RCC 7860 (cell line): Measurements from ENCODE around the gene PPIL4.
"Not testable (repeated sequence)": the region's sequence is repeated elsewhere in the genome, so short reads cannot be mapped to it uniquely, and the experiment has no call there.

ENCODE experiments used
- DNase-seq: peaks from one replicate; pipeline ENCODE4 v3.0.0-alpha.2; 2015; ENCODE audit warnings: low spot score
- FAIRE-seq: peaks from 2 replicates; lab custom pipeline; 2012; peaks lifted over from hg19 to GRCh38; lab: Jason Lieb, UNC

Gene PPIL4

DNA sequence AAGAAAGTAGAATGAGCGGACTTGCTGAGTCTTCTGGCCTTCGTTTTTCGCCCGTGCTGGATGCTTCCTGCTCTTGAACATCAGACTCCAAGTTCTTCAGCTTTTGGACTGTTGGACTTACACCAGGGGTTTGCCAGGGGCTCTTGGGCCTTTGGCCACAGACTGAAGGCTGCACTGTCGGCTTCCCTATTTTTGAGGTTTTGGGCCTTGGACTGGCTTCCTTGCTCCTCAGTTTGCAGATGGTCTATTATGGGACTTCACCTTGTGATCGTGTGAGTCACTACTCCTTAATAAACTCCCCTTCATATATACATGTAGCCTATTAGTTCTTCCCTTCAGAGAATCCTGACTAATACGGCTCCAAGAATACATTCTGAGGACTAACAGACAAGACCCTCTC is 83.1 kb downstream of the PPIL4 start:
- not testable (repeated sequence) for DNase-seq, FAIRE-seq

DNA sequence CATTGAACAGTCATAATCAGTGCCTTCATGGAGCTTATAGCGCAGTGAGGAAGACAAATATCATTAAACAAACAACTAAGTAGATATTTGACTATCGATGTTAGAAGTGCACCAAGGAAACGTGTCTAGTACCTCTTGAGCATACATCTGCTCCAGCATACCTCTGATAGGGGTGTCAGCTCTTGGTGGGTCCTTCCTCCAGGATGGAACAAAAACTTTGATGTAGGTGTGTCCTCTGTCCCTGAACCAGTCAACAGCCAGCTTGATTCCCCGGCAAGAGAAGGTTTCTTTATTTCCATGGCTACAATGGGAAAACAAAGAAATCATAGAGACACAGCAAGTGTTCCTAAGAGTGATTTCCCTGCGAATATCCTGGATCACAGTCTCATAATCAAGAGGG is 84.2 kb downstream of the PPIL4 start:
- FAIRE-seq (no peak), DNase-seq (no peak)

DNA sequence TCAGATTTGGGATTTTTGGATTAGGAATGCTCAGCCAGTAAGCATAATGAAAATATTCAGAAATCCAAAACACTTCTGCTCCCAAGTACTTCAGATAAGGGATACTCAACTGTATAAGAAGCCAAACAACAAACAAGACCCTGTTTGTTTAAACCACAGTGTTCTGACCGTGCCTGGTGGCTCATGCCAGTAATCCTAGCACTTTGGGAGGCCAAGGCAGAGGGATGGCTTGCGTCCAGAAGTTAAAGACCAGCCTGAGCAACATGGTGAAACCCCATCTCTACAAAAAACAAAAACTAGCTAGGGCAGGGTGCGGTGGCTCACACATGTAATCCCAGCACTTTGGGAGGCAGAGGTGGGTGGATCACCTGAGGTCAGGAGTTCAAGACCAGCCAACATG is 85.6 kb downstream of the PPIL4 start:
- FAIRE-seq, DNase-seq: not testable (repeated sequence)

DNA sequence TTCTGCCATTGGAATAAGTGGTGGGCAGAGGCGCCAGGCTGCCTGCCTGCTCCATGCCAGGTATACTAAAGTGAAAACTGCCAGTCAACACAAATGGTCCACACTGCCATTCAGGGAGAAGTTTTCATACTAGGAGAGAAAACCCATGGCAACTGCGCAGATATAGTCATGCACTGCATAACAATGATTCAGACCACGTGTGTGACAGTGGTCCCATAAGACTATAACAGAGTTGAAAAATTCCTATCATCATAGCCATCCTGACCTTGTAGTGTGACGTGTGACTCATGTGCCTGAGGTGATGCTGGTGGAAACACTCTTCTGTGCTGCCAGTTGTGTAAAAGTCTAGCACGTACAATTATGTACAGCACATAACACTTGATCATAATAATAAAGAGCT is 86.1 kb downstream of the PPIL4 start:
- FAIRE-seq: no peak
- DNase-seq: no peak

DNA sequence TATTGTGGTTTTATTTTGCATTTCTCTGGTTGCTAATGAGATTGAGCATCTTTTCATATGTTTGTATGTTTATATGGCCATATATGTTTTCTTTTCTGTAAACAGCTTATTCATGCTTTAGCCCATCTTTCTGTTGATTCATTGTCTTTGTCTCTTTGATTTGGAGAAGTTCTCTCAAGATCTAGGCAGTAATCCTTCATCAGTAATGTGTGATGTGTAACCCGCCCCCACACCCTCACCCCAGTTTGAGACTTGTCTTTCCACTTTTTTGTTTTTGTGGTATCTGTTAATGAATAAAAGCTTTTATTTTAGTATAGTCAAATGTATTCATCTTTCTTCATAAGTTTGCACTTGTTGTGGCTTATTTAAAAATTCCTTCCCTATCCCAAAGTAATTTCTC is 87.0 kb downstream of the PPIL4 start:
- DNase-seq (no peak), FAIRE-seq (no peak)

DNA sequence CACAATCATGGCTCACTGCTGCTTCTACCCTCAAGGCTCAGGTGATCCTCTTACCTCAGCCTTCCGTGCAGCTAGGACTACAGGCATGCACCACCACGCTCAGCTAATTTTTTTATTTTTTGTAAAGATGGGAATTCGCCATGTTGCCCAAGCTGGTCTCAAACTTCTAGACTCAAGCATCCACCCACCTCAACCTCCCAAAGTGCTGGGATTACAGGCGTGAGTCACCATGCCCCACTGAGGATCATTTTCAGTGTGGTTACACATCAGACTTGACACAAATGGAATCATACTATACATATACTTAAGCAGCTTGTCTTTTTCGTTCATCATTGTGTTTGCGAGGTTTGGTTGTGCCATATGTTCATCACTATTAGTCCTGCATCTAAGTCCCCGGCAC is 87.6 kb downstream of the PPIL4 start:
- DNase-seq: no peak
- no peak for FAIRE-seq

DNA sequence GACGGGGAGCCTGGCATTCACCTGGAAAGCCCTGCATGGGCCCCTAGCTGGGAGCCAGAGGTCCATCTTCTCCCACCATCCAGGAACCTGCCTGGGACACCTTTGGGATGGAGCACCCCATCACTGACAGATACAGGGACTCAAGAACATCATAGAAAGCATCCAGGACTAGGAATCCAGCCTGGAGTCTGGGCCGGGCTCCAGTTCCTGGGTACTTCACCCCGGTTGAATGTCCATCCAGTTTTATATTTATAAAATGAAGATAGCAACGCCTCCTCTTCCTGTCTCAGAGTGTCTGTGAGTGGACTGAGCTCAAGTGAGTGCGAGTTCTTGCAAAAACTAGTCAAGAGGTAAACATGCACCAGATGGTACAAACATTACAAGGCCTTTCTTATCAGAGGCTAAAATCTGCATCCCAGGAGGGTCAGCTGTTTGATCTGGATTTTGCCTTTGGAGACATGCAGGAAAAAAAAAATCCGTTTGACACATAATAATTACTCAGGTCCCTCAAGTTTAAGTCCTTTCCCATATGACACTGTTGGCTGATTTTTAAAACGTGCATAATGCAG is 88.4 kb downstream of the PPIL4 start:
- no peak for FAIRE-seq
- DNase-seq: no peak

DNA sequence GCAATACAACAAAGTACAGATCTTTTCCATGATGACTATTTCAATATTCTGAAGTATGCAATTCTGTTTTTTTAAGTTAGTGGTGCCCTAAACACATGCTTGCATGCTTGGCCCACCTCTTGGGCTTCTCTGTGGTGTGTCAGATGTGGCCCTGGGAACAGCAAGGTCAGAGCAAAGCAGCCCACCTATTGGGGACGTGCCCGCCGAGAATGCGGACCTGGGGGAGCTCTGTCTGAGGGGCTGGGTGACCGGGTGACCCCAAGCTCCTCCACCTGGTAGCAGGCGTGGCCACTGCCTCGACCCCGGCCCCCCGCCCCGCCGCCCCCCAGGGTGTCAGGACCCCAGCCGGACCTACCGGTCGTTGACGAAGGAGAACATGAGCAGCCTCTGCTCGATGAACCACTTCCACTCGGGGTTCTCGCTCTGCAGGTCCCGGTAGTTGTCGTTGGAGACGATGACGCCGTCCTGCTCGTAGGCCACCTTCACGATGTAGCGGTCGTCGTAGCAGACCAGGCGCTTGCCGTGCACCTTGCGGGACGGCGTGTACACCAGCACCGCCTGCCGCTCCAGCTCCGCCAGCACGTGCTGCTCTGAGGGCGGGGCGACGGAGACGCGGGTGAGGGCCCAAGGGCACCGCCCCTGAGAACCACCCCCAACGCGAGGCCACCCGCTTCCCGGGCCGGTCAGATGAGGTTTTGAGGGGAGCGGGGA is 89.4 kb downstream of the PPIL4 start:
- DNase-seq (no peak), FAIRE-seq (no peak)

DNA sequence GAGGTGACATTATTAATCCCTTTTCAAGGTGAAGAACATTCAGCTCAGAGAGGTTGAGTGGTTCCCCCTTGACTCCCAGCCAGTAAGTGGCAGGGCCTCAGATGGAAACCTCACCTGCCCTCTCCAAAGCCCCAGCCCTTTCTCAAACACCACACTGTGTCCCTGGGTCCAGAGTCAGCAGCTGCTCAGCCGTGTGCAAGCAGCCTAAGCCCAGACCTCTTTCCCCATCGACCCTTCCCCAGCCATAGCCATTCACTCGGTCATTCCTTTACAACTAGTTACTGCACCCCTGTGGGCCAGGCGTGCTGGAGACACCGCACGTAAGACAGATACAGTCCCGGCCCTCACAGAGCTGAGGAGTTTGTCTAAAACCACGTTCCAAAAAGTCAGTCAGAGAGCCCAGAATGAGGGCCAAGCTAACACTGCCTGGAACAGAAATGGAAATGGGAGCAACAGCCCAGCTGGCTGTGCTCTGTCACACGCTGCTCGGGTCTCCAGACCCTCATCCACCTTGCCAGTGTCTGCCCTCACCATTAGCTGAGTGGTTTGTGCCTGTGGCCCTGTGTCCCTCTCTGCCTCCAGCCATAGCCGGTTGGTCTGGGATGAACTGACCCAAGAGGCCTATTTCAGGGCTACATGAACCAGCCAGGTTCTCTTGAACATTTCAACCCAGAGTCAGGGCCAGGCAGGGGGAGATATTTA is 90.7 kb downstream of the PPIL4 start:
- FAIRE-seq (no peak), DNase-seq (no peak)
